Esophagus squamous epithelium (tissue), 5 donors: ENCODE data around the gene NAB1. TPM values are rescaled to one million over a fixed set of nuclear protein-coding genes. Genes with fewer than 3 reads are reported as not detected.

Experiments used
- DNase-seq: peaks from one replicate; lab custom pipeline; 2025; lab: John Stamatoyannopoulos, UW
- H3K27ac ChIP-seq, 4 donors: fragments of 200-600 bp; sonication (generic); one replicate each; pipeline ENCODE4 v1.5.1; 2016 to 2019; ENCODE audit warnings: mild to moderate bottlenecking in 1 of 4
- H3K27me3 ChIP-seq, 4 donors: fragments of 200-600 bp; sonication (generic); 1 replicate in 3 of 4; 2 replicates in 1 of 4; pipeline versions ENCODE4 v1.5.1 to v1.6.0; 2017 to 2021; ENCODE audit warnings: antibody characterized with exemption in 1 of 4
- H3K36me3 ChIP-seq, 3 donors: fragments of 200-600 bp; sonication (generic); one replicate each; pipeline ENCODE4 v1.5.1; 2016 to 2019
- H3K4me1 ChIP-seq, 3 donors: fragments of 200-600 bp; sonication (generic); one replicate each; pipeline ENCODE4 v1.5.1; 2017 to 2019
- H3K4me3 ChIP-seq, 4 donors: fragments of 200-600 bp; sonication (generic); 1 replicate in 3 of 4; 2 replicates in 1 of 4; pipeline ENCODE4 v1.5.1; 2016 to 2019; ENCODE audit warnings: mild to moderate bottlenecking in 2 of 4, moderate library complexity in 1 of 4
- H3K9me3 ChIP-seq, 3 donors: fragments of 200-600 bp; sonication (generic); one replicate each; pipeline ENCODE4 v1.5.1; 2016 to 2019
- CTCF ChIP-seq, 6 experiments: fragments of 450-650 bp in 4 of 6; fragments of 200-600 bp in 2 of 6; sonication (generic) in 2 of 6; IDR thresholded peaks; one replicate each; pipeline ENCODE4 v1.5.1; 2016 to 2019; ENCODE audit warnings: antibody characterized with exemption in 6 of 6, mild to moderate bottlenecking in 4 of 6, moderate library complexity in 4 of 6
- POLR2A ChIP-seq, 4 donors: fragments of 450-650 bp; IDR thresholded peaks; one replicate each; pipeline ENCODE4 v1.6.1; 2017; ENCODE audit warnings: antibody characterized with exemption in 4 of 4, mild to moderate bottlenecking in 4 of 4, moderate library complexity in 3 of 4
- WGBS, 2 donors: methylation state at CpG; one replicate each; pipeline ENCODE4 v1.1.5; 2018; 5-methylcytosine and 5-hydroxymethylcytosine counted together
- intact Hi-C: fragments of 100-400 bp; cut with DNase I; formaldehyde crosslinking; loops from one replicate; pipeline ENCODE4 v1.15.0; 2022
- total RNA-seq, 4 donors: library from RNA; depleted of rRNA; stranded (reverse); fragments of >200 nt; gene quantifications; one replicate each; pipeline ENCODE4 v1.1.0, GENCODE V29; 2016
- donor health status: DM: yes; HTN: yes; CAD: no.

Gene NAB1
- total RNA-seq, 4 donors from 2014 or later: 36.7 to 69.8 (median 67.7) TPM

GRCh38 chr2:190640117-190640516 lies 8.8 kb upstream of the NAB1 start:
- no peak for TF ChIP-seq CTCF (IDR thresholded peaks at IDR 0.05)
- TF ChIP-seq POLR2A (IDR thresholded peaks at IDR 0.05): no peak
- Histone ChIP-seq H3K36me3 (no peaks in the 10 kb centered on the region), H3K27ac (no peak overlapping the region), H3K4me1 (peaks cover 20 to 38% (median 25%) of the 10 kb centered on the region in 3 donors), H3K9me3 (no peaks in the 10 kb centered on the region), H3K4me3 (no peak overlapping the region), H3K27me3 (no peaks in the 10 kb centered on the region)
- intact Hi-C loops: no loop called here
- 68 to 78% methylated on average over 1 of the region's 1 CpG for WGBS, 2 donors
- DNase-seq: no peak

- Histone ChIP-seq H3K27me3 (no peaks in the 10 kb centered on the region), H3K9me3 (no peaks in the 10 kb centered on the region), H3K27ac (peak overlapping the region in 1 of 4 donors; percentile 19), H3K36me3 (no peaks in the 10 kb centered on the region), H3K4me1 (peaks cover 17 to 40% (median 21%) of the 10 kb centered on the region in 3 donors), H3K4me3 (no peak overlapping the region)
- intact Hi-C loops: no loop called here
- TF ChIP-seq CTCF (IDR thresholded peaks at IDR 0.05) (no peak), POLR2A (IDR thresholded peaks at IDR 0.05) (no peak)
- DNase-seq: no peak
- WGBS, 2 donors: 70 to 87% methylated on average over 3 of the region's 3 CpGs
Observed at GRCh38 chr2:190641469-190641868, 7.4 kb upstream of the NAB1 start.

- intact Hi-C loops: no loop called here
- 23 to 38% methylated on average over 9 of the region's 9 CpGs for WGBS, 2 donors
Observed at GRCh38 chr2:190646780-190647522, 1.9 kb upstream of the NAB1 start.

GRCh38 chr2:190648289-190649034 lies 421 bp upstream of the NAB1 start:
- Histone ChIP-seq H3K4me3 (peak overlapping the region; percentile 73 to 98 (median 92)), H3K9me3 (no peaks in the 10 kb centered on the region), H3K4me1 (peaks cover 0 to 72% (median 33%) of the 10 kb centered on the region in 3 donors), H3K27ac (peak overlapping the region; percentile 95 to 98 (median 96)), H3K27me3 (no peaks in the 10 kb centered on the region), H3K36me3 (no peaks in the 10 kb centered on the region)
- WGBS, 2 donors: 1% methylated on average over 15 to 41 of the region's 78 CpGs
- intact Hi-C loops: no loop called here
- TF ChIP-seq POLR2A (IDR thresholded peaks at IDR 0.05): peak in 2 of 4 donors; percentile 55 to 63
- TF ChIP-seq CTCF (IDR thresholded peaks at IDR 0.05): no peak
- DNase-seq: peak; percentile 65

More at GRCh38 chr2:190646780-190647522, 1.9 kb upstream of the NAB1 start:
- DNase-seq: no peak
- no peaks in the 10 kb centered on the region for H3K36me3 ChIP-seq
- H3K27ac ChIP-seq: peak overlapping the region in 3 of 4 donors; percentile 60 to 97 (median 95)
- H3K27me3 ChIP-seq: no peaks in the 10 kb centered on the region
- no peak for TF ChIP-seq CTCF (IDR thresholded peaks at IDR 0.05)
- TF ChIP-seq POLR2A (IDR thresholded peaks at IDR 0.05): no peak
- no peaks in the 10 kb centered on the region for H3K9me3 ChIP-seq
- peak overlapping the region in 3 of 4 donors; percentile 30 to 93 (median 73) for H3K4me3 ChIP-seq
- peaks cover 0 to 57% (median 23%) of the 10 kb centered on the region in 3 donors for H3K4me1 ChIP-seq
